Chondrocyte (in vitro differentiated cells): ENCODE data around the gene TMEM135. TPM values are rescaled to one million over a fixed set of nuclear protein-coding genes. Genes with fewer than 3 reads are reported as not detected.

Experiments
- DNase-seq: peaks from one replicate; pipeline ENCODE4 v3.0.0; 2021; ENCODE audit warnings: mixed read lengths, low spot score
- H3K27ac Mint-ChIP-seq: one replicate; pipeline ENCODE4 v1.8.0; 2021; ENCODE audit warnings: mild to moderate bottlenecking, moderate library complexity, mixed read lengths; ENCODE audit not compliant: unreplicated experiment
- H3K27me3 Mint-ChIP-seq: 2 replicates; pipeline ENCODE4 v1.8.0; 2021; ENCODE audit warnings: low read depth, mixed read lengths
- H3K36me3 Mint-ChIP-seq: 2 replicates; pipeline ENCODE4 v1.8.0; 2021; ENCODE audit warnings: low read depth, mixed read lengths
- H3K4me1 Mint-ChIP-seq: 2 replicates; pipeline ENCODE4 v1.8.0; 2021; ENCODE audit warnings: low read depth, mild to moderate bottlenecking, mixed read lengths
- H3K4me3 Mint-ChIP-seq: one replicate; pipeline ENCODE4 v1.8.0; 2021; ENCODE audit warnings: mild to moderate bottlenecking, moderate library complexity, mixed read lengths; ENCODE audit not compliant: unreplicated experiment
- H3K9me3 Mint-ChIP-seq: 2 replicates; pipeline ENCODE4 v1.8.0; 2021; ENCODE audit warnings: low read depth, mixed read lengths
- CTCF ChIP-seq: fragments of 200-600 bp; sonication (generic); IDR thresholded peaks from 2 replicates; pipeline ENCODE4 v1.5.0; 2021; ENCODE audit warnings: antibody characterized with exemption, mild to moderate bottlenecking, moderate library complexity
- total RNA-seq: library from RNA; stranded (reverse); gene quantifications from 3 replicates; pipeline ENCODE4 v1.2.1, GENCODE V29; 2021

The TMEM135 gene
- total RNA-seq, 1 donor from 2014 or later, result 13.3 TPM

GRCh38 chr11:87255589-87255988 is 217.9 kb downstream of the TMEM135 start:
- no peaks in the 10 kb centered on the region for H3K36me3 Mint-ChIP-seq
- H3K9me3 Mint-ChIP-seq, result no peaks in the 10 kb centered on the region
- H3K27me3 Mint-ChIP-seq, result no peaks in the 10 kb centered on the region
- H3K4me3 Mint-ChIP-seq, result no peak overlapping the region
- peaks cover 14% of the 10 kb centered on the region for H3K4me1 Mint-ChIP-seq
- TF ChIP-seq CTCF, result no peak
- DNase-seq, result no peak
- H3K27ac Mint-ChIP-seq, result no peak overlapping the region

- peaks cover 22% of the 10 kb centered on the region for H3K4me1 Mint-ChIP-seq
- no peaks in the 10 kb centered on the region for H3K9me3 Mint-ChIP-seq
- no peak overlapping the region for H3K4me3 Mint-ChIP-seq
These were observed 219.1 kb downstream of the TMEM135 start for GRCh38 chr11:87256694-87257340.

GRCh38 chr11:87258171-87258833 is 220.6 kb downstream of the TMEM135 start:
- Mint-ChIP-seq H3K4me3 (no peak overlapping the region), H3K27ac (no peak overlapping the region), H3K9me3 (no peaks in the 10 kb centered on the region), H3K4me1 (peaks cover 24% of the 10 kb centered on the region), H3K36me3 (no peaks in the 10 kb centered on the region), H3K27me3 (no peaks in the 10 kb centered on the region)
- no peak for DNase-seq
- no peak for TF ChIP-seq CTCF

More at GRCh38 chr11:87256694-87257340, 219.1 kb downstream of the TMEM135 start:
- no peaks in the 10 kb centered on the region for H3K36me3 Mint-ChIP-seq
- no peak for TF ChIP-seq CTCF
- no peak overlapping the region for H3K27ac Mint-ChIP-seq
- no peak for DNase-seq
- H3K27me3 Mint-ChIP-seq, result no peaks in the 10 kb centered on the region

- DNase-seq, result no peak
- Mint-ChIP-seq H3K9me3 (no peaks in the 10 kb centered on the region), H3K4me3 (no peak overlapping the region), H3K27me3 (no peaks in the 10 kb centered on the region), H3K36me3 (no peaks in the 10 kb centered on the region), H3K4me1 (peaks cover 36% of the 10 kb centered on the region), H3K27ac (no peak overlapping the region)
- TF ChIP-seq CTCF, result no peak
These were observed 222.0 kb downstream of the TMEM135 start for GRCh38 chr11:87259736-87260135.

GRCh38 chr11:87260811-87261210 is 223.1 kb downstream of the TMEM135 start:
- no peak for DNase-seq
- Mint-ChIP-seq H3K4me1 (peaks cover 47% of the 10 kb centered on the region), H3K36me3 (no peaks in the 10 kb centered on the region), H3K9me3 (no peaks in the 10 kb centered on the region), H3K27me3 (no peaks in the 10 kb centered on the region), H3K27ac (peak overlapping the region; percentile 25), H3K4me3 (no peak overlapping the region)
- no peak for TF ChIP-seq CTCF
